Measurements from ENCODE around the gene UGT1A3.

DNA sequence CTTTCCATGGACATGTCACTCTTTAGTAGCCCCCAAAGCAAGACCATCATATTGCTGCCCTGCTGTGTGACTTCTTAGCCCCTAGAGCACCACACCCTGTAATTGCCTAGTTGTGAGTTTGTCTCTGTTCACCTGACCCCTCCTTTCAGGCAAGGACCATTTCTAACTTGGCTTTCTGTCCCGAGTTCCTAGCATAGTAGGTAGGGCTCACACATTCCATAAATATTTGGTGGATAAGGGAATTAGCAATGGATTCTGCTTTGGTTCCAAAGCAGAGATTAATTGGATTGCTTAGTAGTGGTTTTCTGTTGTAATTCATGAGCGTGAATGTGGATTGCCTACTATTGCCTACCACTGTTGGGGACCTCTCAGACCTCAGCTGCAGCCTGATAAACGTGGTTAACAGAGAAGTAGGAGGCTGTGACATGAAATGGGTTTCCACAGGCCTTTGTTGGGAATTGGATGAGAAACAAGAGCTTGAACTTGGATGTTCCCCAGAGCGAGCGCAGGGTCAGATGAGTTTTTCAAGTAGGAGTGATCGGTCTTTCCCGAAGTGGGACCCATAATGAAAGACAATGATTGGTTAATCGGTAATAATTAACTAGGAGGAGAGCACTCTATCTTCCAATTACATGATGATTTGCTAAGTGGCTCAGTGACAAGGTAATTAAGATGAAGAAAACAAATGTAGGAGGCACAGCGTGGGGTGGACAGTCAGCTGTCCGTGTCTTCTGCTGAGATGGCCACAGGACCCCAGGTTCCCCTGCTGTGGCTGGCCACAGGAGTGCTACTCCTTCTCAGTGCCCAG is 17.8 kb downstream of the UGT1A3 start:
- TF ChIP-seq POLR2A (IDR thresholded peaks at IDR 0.05) (no peak), CTCF (IDR thresholded peaks at IDR 0.05) (no peak)
